CD4-positive, alpha-beta T cell treated with Interleukin-4 for 1 hour (primary cell): Measurements from ENCODE around the gene SLAIN2.
"Not testable (repeated sequence)": the region's sequence is repeated elsewhere in the genome, so short reads cannot be mapped to it uniquely, and the experiment has no call there.

Experiments
- DNase-seq, 2 donors: peaks; one replicate each; pipeline ENCODE4 v3.0.0-alpha.2; 2020 to 2022

Gene SLAIN2

GRCh38 chr4:48340965-48341775 is at the start of gene SLAIN2:
SLAIN2 (plus strand) TSS chr4:48341529; CDS start chr4:48341740, 211 bp downstream.
- peak; percentile 96 to 99 for DNase-seq

GRCh38 chr4:48292218-48292790 is 49.0 kb upstream of the SLAIN2 start:
- DNase-seq = not testable (repeated sequence)

- no peak for DNase-seq
Measured at GRCh38 chr4:48295116-48295515, 46.2 kb upstream of the SLAIN2 start.

- DNase-seq = peak in 1 of 2 donors; percentile 22
Measured at GRCh38 chr4:48296365-48296764, 45.0 kb upstream of the SLAIN2 start.

GRCh38 chr4:48297256-48297846 is 44.0 kb upstream of the SLAIN2 start:
- no peak for DNase-seq

GRCh38 chr4:48299560-48299959 is 41.8 kb upstream of the SLAIN2 start:
- DNase-seq = no peak

GRCh38 chr4:48300004-48300403 is 41.3 kb upstream of the SLAIN2 start:
- DNase-seq = no peak

- no peak for DNase-seq
Measured at GRCh38 chr4:48305508-48305907, 35.8 kb upstream of the SLAIN2 start.

- DNase-seq = no peak
Measured at GRCh38 chr4:48307528-48307927, 33.8 kb upstream of the SLAIN2 start.

- no peak for DNase-seq
Measured at GRCh38 chr4:48308901-48309300, 32.4 kb upstream of the SLAIN2 start.

GRCh38 chr4:48311896-48312295 is 29.4 kb upstream of the SLAIN2 start:
- DNase-seq = no peak

GRCh38 chr4:48314746-48315145 is 26.6 kb upstream of the SLAIN2 start:
- not testable (repeated sequence) for DNase-seq

- peak in 1 of 2 donors; percentile 57 for DNase-seq
Measured at GRCh38 chr4:48315728-48316630, 25.4 kb upstream of the SLAIN2 start.

- no peak for DNase-seq
Measured at GRCh38 chr4:48321312-48321711, 20.0 kb upstream of the SLAIN2 start.

GRCh38 chr4:48322063-48322462 is 19.3 kb upstream of the SLAIN2 start:
- no peak for DNase-seq

GRCh38 chr4:48324281-48324680 is 17.0 kb upstream of the SLAIN2 start:
- no peak for DNase-seq

GRCh38 chr4:48329193-48329592 is 12.1 kb upstream of the SLAIN2 start:
- no peak for DNase-seq

GRCh38 chr4:48329976-48330375 is 11.4 kb upstream of the SLAIN2 start:
- no peak for DNase-seq

- no peak for DNase-seq
Measured at GRCh38 chr4:48331577-48332330, 9.6 kb upstream of the SLAIN2 start.

- DNase-seq = no peak
Measured at GRCh38 chr4:48332661-48333060, 8.7 kb upstream of the SLAIN2 start.

- no peak for DNase-seq
Measured at GRCh38 chr4:48333587-48333986, 7.7 kb upstream of the SLAIN2 start.

- no peak for DNase-seq
Measured at GRCh38 chr4:48334236-48334635, 7.1 kb upstream of the SLAIN2 start.
